NB4 (cell line): Measurements from ENCODE around the gene GNAO1.

Experiments
- DNase-seq: peaks from one replicate; pipeline ENCODE4 v3.0.0; 2010; ENCODE audit warnings: low read depth
- H3K4me3 ChIP-seq: one replicate; pipeline ENCODE4 v1.5.1; 2011; ENCODE audit warnings: mild to moderate bottlenecking, low read depth, low read length, moderate library complexity
- MAX ChIP-seq: IDR thresholded peaks from 2 replicates; pipeline ENCODE4 v1.6.1; 2011; ENCODE audit warnings: low read depth, low read length
- MYC ChIP-seq: IDR thresholded peaks from 2 replicates; pipeline ENCODE4 v1.6.1; 2011; ENCODE audit warnings: low read depth, low read length
- POLR2A ChIP-seq: IDR thresholded peaks from 2 replicates; pipeline ENCODE4 v1.6.1; 2011; ENCODE audit warnings: mild to moderate bottlenecking; ENCODE audit not compliant: insufficient read length; ENCODE audit errors: extremely low read depth
- TF ChIP-seq, protein P1 (sequence below): IDR thresholded peaks from one replicate; pipeline ENCODE4 v1.5.1; 2012; ENCODE audit warnings: low read depth, low read length

GNAO1 gene

GRCh38 chr16:56263711-56264608 is 72.7 kb downstream of the GNAO1 start:
- TF ChIP-seq MYC, result no peak
- TF ChIP-seq, protein P1, sequence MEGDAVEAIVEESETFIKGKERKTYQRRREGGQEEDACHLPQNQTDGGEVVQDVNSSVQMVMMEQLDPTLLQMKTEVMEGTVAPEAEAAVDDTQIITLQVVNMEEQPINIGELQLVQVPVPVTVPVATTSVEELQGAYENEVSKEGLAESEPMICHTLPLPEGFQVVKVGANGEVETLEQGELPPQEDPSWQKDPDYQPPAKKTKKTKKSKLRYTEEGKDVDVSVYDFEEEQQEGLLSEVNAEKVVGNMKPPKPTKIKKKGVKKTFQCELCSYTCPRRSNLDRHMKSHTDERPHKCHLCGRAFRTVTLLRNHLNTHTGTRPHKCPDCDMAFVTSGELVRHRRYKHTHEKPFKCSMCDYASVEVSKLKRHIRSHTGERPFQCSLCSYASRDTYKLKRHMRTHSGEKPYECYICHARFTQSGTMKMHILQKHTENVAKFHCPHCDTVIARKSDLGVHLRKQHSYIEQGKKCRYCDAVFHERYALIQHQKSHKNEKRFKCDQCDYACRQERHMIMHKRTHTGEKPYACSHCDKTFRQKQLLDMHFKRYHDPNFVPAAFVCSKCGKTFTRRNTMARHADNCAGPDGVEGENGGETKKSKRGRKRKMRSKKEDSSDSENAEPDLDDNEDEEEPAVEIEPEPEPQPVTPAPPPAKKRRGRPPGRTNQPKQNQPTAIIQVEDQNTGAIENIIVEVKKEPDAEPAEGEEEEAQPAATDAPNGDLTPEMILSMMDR, result no peak
- DNase-seq, result no peak
- H3K4me3 ChIP-seq, result no peak overlapping the region

- H3K4me3 ChIP-seq, result no peak overlapping the region
- TF ChIP-seq MAX, result no peak
- TF ChIP-seq MYC, result no peak
- TF ChIP-seq POLR2A, result no peak
- TF ChIP-seq, protein P1, result no peak
- DNase-seq, result no peak
Measured at GRCh38 chr16:56264609-56264972, 73.3 kb downstream of the GNAO1 start.

DNA sequence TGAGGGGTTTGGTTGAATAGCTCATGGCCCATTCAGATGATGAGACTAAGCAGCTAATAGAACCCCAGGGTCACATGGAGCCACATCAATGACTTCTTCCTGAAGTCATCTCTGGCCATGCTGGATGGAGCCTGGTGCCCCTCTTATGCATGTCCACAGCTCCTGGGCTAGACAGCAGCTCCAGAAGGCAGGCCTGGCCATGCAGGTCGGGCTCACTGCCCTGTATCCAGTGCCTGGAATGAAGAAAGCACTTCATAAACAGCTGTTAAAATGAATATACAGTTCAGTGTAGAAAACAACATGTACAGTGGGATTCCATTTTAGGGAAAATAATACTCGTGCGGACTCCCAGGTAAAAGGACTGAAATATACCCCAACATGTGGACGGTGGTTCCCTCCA is 73.9 kb downstream of the GNAO1 start:
- TF ChIP-seq, protein P1, result no peak
- TF ChIP-seq MAX (no peak), POLR2A (no peak), MYC (no peak)
- no peak for DNase-seq

GRCh38 chr16:56265746-56266145 is 74.5 kb downstream of the GNAO1 start:
- TF ChIP-seq, protein P1, result no peak
- TF ChIP-seq MAX (no peak), POLR2A (no peak), MYC (no peak)
- no peak overlapping the region for H3K4me3 ChIP-seq
- no peak for DNase-seq

More for the DNA sequence above, 73.9 kb downstream of the GNAO1 start:
- no peak overlapping the region for H3K4me3 ChIP-seq

DNA sequence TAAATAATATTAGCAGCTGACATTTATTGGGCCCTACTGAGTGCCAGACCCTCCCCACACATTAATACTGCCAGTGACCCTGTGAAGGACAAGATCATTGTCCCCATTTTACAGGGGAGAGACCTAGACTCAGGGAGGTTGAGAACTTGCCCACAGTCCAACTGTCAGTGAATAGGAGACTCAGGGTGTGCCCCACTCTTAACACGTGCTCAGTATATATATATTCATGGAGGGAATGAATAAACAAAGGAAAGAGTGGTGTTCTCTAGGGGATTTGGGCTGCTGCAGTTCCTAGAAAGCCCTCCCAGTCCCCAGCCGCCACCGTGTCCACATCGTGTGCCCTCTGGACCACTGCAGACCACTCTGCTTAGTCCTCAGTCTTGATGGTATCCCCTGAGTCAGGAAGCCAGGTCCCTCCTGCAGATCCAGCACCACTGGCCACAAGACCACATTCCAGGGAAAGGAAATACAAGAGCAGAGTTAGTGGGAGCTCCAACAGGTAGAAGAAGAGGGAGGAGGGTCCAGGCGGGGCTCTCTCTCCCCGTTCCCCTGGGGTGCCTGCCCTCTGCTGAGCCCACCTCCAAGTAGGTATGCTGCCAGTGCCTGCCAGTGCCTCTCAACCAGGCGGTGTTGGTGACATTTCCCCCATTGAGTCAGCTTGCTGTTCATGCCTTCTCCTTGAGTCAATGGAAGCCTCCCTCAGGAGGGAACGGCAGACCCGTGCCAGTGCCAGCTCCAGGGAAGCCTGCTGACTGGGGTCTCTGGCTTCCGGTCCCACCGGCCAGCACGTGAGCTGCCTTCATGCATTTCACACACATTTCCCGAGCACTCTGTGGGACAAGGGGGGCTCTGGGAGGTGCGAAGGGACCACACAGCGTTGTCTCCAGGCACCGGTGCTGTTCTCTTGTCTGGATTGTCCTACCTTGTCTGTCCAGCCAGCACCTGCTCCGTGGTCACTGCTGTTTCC is 75.6 kb downstream of the GNAO1 start:
- no peak overlapping the region for H3K4me3 ChIP-seq
- no peak for DNase-seq

More for the DNA sequence above, 75.6 kb downstream of the GNAO1 start:
- TF ChIP-seq, protein P1, result no peak
- TF ChIP-seq POLR2A, result no peak
- TF ChIP-seq MAX, result no peak
- no peak for TF ChIP-seq MYC
